Measurements from ENCODE around the gene FAM163B. TPM values are rescaled to one million over a fixed set of nuclear protein-coding genes. Genes with fewer than 3 reads are reported as not detected.

FAM163B gene
- total RNA-seq, 6 donors from 2014 or later, result not detected

DNA sequence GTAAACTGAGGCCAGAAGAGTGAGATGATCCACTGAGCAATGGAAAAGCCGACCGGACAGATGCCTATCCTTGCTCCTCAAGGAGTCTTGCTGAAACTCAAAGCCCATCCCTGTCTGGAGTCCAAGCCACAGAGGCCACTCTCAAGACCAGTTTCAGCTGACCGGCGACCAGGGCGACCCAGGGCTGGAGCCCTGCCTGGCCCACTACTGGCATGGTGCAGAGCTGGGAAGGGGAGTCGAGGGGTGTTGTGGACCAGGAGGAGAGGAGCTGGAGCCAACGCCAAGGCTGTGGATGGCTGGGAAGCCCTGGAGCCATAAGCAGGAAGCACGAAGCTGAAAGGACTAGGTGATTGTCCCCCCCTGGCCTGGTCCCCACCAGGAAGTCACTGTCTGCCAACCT, 22.1 kb downstream of the FAM163B start:
- DNase-seq (peak in 1 of 2 donors; percentile 59), ATAC-seq (ENCODE audit: low FRiP score in 2 of 2) (no peak)
- Histone ChIP-seq H3K4me1 (peaks cover 11 to 21% (median 16%) of the 10 kb centered on the region in 4 donors), H3K27ac (no peak overlapping the region), H3K4me3 (no peak overlapping the region), H3K27me3 (peaks cover 0 to 12% (median 6%) of the 10 kb centered on the region in 4 donors), H3K36me3 (no peaks in the 10 kb centered on the region), H3K9me3 (no peaks in the 10 kb centered on the region)
- no peak for TF ChIP-seq POLR2AphosphoS5 (IDR thresholded peaks at IDR 0.05)
- TF ChIP-seq, protein P1, sequence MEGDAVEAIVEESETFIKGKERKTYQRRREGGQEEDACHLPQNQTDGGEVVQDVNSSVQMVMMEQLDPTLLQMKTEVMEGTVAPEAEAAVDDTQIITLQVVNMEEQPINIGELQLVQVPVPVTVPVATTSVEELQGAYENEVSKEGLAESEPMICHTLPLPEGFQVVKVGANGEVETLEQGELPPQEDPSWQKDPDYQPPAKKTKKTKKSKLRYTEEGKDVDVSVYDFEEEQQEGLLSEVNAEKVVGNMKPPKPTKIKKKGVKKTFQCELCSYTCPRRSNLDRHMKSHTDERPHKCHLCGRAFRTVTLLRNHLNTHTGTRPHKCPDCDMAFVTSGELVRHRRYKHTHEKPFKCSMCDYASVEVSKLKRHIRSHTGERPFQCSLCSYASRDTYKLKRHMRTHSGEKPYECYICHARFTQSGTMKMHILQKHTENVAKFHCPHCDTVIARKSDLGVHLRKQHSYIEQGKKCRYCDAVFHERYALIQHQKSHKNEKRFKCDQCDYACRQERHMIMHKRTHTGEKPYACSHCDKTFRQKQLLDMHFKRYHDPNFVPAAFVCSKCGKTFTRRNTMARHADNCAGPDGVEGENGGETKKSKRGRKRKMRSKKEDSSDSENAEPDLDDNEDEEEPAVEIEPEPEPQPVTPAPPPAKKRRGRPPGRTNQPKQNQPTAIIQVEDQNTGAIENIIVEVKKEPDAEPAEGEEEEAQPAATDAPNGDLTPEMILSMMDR (IDR thresholded peaks at IDR 0.05), result no peak
- no peak for TF ChIP-seq POLR2A (IDR thresholded peaks at IDR 0.05)
- TF ChIP-seq EP300 (IDR thresholded peaks at IDR 0.05), result no peak
- 86 to 88% methylated on average over 3 to 8 of the region's 8 CpGs for WGBS, 2 donors

DNA sequence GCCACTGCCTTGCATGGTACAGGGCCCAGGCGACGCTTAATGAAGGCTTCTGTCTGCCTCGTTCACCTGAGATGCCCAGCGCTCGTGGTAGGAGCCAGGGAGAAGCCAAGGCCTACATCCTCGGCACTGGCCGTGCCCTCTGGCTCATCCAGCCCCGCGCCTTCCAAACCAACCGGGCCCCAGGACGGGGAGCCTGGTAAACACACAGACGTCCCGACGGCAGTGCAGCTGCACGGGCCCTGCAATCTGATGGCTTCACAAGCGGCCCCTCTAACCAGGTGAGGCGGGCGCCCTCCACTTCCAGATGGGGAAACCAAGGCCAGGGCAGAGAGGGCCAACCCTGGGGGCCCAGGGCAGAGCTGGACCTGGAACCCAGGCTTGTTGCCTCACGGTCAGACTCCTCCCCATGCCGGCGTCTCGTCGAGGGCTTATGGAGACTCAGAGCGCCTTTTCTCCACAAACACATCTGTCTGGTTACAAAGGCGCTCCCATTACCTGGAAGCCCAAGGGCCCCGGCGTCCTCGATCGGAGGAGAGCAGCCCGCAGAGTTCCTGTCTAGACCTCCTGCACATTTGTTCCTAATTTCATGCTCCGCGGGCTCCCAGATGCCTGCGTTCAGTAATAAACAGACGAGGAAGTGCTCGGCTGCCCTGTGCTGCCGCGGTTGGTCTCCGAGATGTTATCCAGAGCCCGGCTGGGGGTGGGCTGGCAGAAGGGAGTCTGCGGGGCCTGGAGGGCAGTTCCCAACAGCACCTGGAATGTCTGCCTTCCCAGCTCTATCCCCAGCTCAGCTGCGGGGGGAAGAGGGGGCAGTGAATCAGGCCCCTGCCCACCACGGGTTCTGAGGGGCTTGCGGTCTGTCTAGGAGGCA, 23.5 kb downstream of the FAM163B start:
- WGBS, 2 donors, result 41 to 57% methylated on average over 22 to 39 of the region's 43 CpGs
- Histone ChIP-seq H3K4me1 (peaks cover 15 to 28% (median 19%) of the 10 kb centered on the region in 4 donors), H3K36me3 (no peaks in the 10 kb centered on the region), H3K9me3 (no peaks in the 10 kb centered on the region), H3K4me3 (no peak overlapping the region), H3K27me3 (peaks cover 0 to 12% (median 6%) of the 10 kb centered on the region in 4 donors), H3K27ac (no peak overlapping the region)
- ATAC-seq (ENCODE audit: low FRiP score in 2 of 2) (no peak), DNase-seq (peak in 1 of 2 donors; percentile 52)
- no peak for TF ChIP-seq POLR2A (IDR thresholded peaks at IDR 0.05)
- no peak for TF ChIP-seq EP300 (IDR thresholded peaks at IDR 0.05)
- no peak for TF ChIP-seq POLR2AphosphoS5 (IDR thresholded peaks at IDR 0.05)
- TF ChIP-seq, protein P1 (IDR thresholded peaks at IDR 0.05), result no peak

DNA sequence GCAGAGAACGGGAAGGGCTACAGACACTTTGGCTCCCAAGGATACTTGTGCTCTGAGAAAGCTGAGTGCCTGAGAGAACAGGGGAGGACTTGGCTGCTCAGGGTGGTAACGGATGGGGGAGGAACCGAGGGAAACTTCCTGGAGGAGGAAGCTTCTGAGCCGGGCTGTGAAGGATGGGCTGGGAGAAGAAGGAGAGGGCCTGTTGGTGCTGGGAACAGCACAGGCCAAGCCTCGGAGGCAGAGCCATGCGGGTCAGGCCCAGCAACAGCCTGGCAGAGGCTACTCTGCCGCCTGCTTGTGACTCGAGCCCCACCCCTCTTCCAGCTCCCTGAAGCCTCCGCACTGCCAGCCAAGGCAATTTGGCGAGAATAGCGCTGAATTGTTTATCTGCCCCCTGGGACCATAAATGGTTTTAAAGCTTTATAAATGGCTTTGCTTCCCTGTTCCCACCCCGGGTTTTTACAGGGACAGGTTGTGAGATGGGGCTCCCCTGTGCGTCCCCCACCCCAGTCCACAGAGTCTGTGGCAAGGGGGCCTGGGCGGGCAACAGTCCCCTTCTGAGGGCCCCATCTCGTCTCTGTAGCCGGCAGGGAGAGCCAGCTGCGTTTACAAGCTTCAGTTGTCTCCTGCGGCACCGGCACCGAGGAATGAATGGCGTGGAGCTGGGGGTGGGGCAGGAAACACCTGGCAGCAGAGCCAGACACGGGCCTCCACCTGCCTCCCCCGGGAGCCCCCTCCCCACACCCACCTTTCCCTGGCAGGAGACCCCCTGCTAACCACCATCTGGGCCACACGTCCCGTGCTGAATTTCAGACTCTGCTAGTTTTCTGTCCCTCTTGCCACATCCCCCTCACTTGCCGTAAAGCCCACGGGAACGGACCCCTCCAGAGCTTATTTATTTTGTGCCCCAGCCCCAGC, 24.4 kb downstream of the FAM163B start:
- TF ChIP-seq EP300 (IDR thresholded peaks at IDR 0.05) (no peak), POLR2AphosphoS5 (IDR thresholded peaks at IDR 0.05) (no peak), POLR2A (IDR thresholded peaks at IDR 0.05) (no peak)
- TF ChIP-seq, protein P1 (IDR thresholded peaks at IDR 0.05), result no peak
- H3K9me3 ChIP-seq, result no peaks in the 10 kb centered on the region
- H3K4me1 ChIP-seq, result peaks cover 15 to 28% (median 19%) of the 10 kb centered on the region in 4 donors
- no peak overlapping the region for H3K4me3 ChIP-seq
- WGBS, 2 donors, result 13 to 18% methylated on average over 26 to 28 of the region's 28 CpGs
- ATAC-seq (ENCODE audit: low FRiP score in 2 of 2), result peak in 1 of 2 donors; percentile 22
- H3K27me3 ChIP-seq, result peaks cover 0 to 12% (median 6%) of the 10 kb centered on the region in 4 donors
- peak in 1 of 2 donors; percentile 50 for DNase-seq
- H3K27ac ChIP-seq, result peak overlapping the region in 3 of 4 donors; percentile 36 to 62 (median 51)
- no peaks in the 10 kb centered on the region for H3K36me3 ChIP-seq

DNA sequence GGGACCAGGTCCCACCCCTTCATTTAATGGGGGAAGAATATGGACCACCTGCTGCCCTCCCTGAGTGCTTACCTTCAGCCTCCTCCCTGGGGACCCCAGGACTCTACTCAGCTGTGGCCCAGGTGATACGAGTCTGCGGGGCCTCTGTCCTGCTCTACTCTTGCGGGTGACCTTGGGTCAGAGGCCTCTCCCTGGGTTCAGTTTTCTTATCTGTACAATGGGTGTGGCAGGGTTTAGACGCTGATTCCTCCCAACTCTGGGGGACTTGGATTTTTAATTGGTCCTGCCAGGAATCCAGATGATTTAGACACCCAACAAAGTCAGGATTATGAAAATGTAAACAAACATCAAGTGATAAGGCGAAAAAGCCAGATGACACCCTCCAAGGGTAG, 25.0 kb downstream of the FAM163B start:
- Histone ChIP-seq H3K27me3 (peaks cover 0 to 12% (median 6%) of the 10 kb centered on the region in 4 donors), H3K4me3 (no peak overlapping the region), H3K4me1 (peaks cover 15 to 28% (median 19%) of the 10 kb centered on the region in 4 donors), H3K9me3 (no peaks in the 10 kb centered on the region), H3K36me3 (no peaks in the 10 kb centered on the region), H3K27ac (peak overlapping the region in 3 of 4 donors; percentile 36 to 62 (median 51))
- DNase-seq (no peak), ATAC-seq (ENCODE audit: low FRiP score in 2 of 2) (no peak)
- WGBS, 2 donors, result 48 to 69% methylated on average over 5 of the region's 5 CpGs
- no peak for TF ChIP-seq POLR2AphosphoS5 (IDR thresholded peaks at IDR 0.05)
- TF ChIP-seq POLR2A (IDR thresholded peaks at IDR 0.05), result no peak
- TF ChIP-seq, protein P1 (IDR thresholded peaks at IDR 0.05), result no peak
- no peak for TF ChIP-seq EP300 (IDR thresholded peaks at IDR 0.05)
